Neural progenitor cell (in vitro differentiated cells): Measurements from ENCODE around the gene PREX1.

ENCODE experiments used
- EZH2 ChIP-seq: fragments of 200-600 bp; sonication (generic); IDR thresholded peaks from 2 replicates; pipeline ENCODE4 v1.6.1; 2017; ENCODE audit warnings: antibody characterized with exemption, mild to moderate bottlenecking, moderate library complexity
- EZH2phosphoT487 ChIP-seq: fragments of 200-600 bp; sonication (generic); IDR thresholded peaks from 2 replicates; pipeline ENCODE4 v1.6.1; 2017; ENCODE audit warnings: antibody characterized with exemption
- TF ChIP-seq, protein P1 (sequence below): fragments of 200-600 bp; sonication (generic); IDR thresholded peaks from 2 replicates; pipeline ENCODE4 v1.5.1; 2017; ENCODE audit warnings: antibody characterized with exemption, mild to moderate bottlenecking

DNA sequence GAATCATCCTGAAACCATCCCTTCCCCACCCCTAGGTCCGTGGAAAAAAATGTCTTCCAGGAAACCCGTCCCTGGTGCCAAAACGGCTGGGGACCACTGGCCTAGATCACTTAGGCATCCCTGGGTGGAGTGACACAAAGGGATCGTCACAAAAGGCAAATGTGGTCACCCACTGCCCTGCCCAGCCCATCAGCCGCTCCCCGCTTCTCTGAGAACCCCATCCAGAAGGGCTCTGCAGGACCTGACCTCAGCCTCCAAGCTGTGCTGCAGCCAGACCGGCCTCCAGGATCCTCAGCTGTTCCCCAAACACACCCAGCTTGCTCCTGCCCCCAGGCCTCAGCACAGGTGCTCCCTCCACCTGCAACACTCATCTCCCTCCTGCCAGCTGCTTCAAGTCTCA, 61.6 kb downstream of the PREX1 start:
- TF ChIP-seq EZH2 (no peak), EZH2phosphoT487 (no peak)
- TF ChIP-seq, protein P1, sequence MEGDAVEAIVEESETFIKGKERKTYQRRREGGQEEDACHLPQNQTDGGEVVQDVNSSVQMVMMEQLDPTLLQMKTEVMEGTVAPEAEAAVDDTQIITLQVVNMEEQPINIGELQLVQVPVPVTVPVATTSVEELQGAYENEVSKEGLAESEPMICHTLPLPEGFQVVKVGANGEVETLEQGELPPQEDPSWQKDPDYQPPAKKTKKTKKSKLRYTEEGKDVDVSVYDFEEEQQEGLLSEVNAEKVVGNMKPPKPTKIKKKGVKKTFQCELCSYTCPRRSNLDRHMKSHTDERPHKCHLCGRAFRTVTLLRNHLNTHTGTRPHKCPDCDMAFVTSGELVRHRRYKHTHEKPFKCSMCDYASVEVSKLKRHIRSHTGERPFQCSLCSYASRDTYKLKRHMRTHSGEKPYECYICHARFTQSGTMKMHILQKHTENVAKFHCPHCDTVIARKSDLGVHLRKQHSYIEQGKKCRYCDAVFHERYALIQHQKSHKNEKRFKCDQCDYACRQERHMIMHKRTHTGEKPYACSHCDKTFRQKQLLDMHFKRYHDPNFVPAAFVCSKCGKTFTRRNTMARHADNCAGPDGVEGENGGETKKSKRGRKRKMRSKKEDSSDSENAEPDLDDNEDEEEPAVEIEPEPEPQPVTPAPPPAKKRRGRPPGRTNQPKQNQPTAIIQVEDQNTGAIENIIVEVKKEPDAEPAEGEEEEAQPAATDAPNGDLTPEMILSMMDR, result no peak
